SU-DHL-6 (cell line): Measurements from ENCODE around the gene CSF2.

Source experiments
- H2AFZ ChIP-seq: fragments of 200-600 bp; sonication (generic); 2 replicates; pipeline ENCODE4 v1.6.1; 2014; ENCODE audit warnings: low read depth, mild to moderate bottlenecking, moderate library complexity, mixed read lengths, antibody characterized with exemption, low read length; ENCODE audit not compliant: severe bottlenecking
- H3F3A ChIP-seq: fragments of 200-600 bp; shearing (Covaris generic); 2 replicates; pipeline ENCODE4 v1.6.0; 2016; ENCODE audit warnings: antibody characterized with exemption, mild to moderate bottlenecking; ENCODE audit not compliant: insufficient read depth
- H3K27ac ChIP-seq: fragments of 200-600 bp; sonication (generic); 2 replicates; pipeline ENCODE4 v1.5.1; 2016; ENCODE audit warnings: low read depth, mild to moderate bottlenecking, low read length, moderate library complexity, mixed read lengths
- H3K27me3 ChIP-seq: fragments of 200-600 bp; sonication (generic), shearing (Covaris generic); 2 replicates; pipeline ENCODE4 v1.6.0; 2014; ENCODE audit warnings: mild to moderate bottlenecking, low read length
- H3K36me3 ChIP-seq: fragments of 200-600 bp; sonication (generic); 2 replicates; pipeline ENCODE4 v1.6.1; 2014; ENCODE audit warnings: mild to moderate bottlenecking, low read length, mixed read lengths
- H3K4me2 ChIP-seq: fragments of 300-600, 200-600 bp; shearing (Covaris generic), sonication (generic); 2 replicates; pipeline ENCODE4 v1.6.0; 2014; ENCODE audit warnings: low read length, low read depth, mild to moderate bottlenecking; ENCODE audit not compliant: poor library complexity, severe bottlenecking
- H3K4me3 ChIP-seq: fragments of 200-600 bp; sonication (generic); 2 replicates; pipeline ENCODE4 v1.5.1; 2014; ENCODE audit warnings: antibody characterized with exemption, low read length, mild to moderate bottlenecking, mixed read lengths; ENCODE audit not compliant: insufficient read depth, poor library complexity, severe bottlenecking
- H3K79me2 ChIP-seq: fragments of 200-600 bp; sonication (generic); 2 replicates; pipeline ENCODE4 v1.6.1; 2014; ENCODE audit warnings: mild to moderate bottlenecking, low read length, moderate library complexity; ENCODE audit not compliant: insufficient read depth
- H3K9ac ChIP-seq: fragments of 200-600 bp; sonication (generic); 2 replicates; pipeline ENCODE4 v1.7.0; 2014; ENCODE audit warnings: mild to moderate bottlenecking, low read length
- H3K9me2 ChIP-seq: fragments of 200-600 bp; sonication (generic); replicated peaks from 2 replicates; pipeline ENCODE4 v1.6.1; 2014; ENCODE audit warnings: low read length; ENCODE audit not compliant: insufficient read depth
- H3K9me3 ChIP-seq: fragments of 200-600 bp; sonication (generic); 2 replicates; pipeline ENCODE4 v1.6.1; 2014; ENCODE audit warnings: low read length, mixed read lengths; ENCODE audit not compliant: insufficient read depth
- H4K20me1 ChIP-seq: fragments of 200-600 bp; sonication (generic); 2 replicates; pipeline ENCODE4 v1.6.1; 2014; ENCODE audit warnings: low read depth, mild to moderate bottlenecking, antibody characterized with exemption, low read length, moderate library complexity, mixed read lengths
- CTCF ChIP-seq: fragments of 200-600 bp; sonication (generic); IDR thresholded peaks from one replicate; pipeline ENCODE4 v1.5.1; 2017; ENCODE audit warnings: antibody characterized with exemption, mild to moderate bottlenecking, low read length, moderate library complexity; ENCODE audit not compliant: insufficient read depth, poor library complexity, severe bottlenecking
- EZH2phosphoT487 ChIP-seq: fragments of 200-600 bp; sonication (generic), shearing (Covaris generic); conservative IDR thresholded peaks from 2 replicates; pipeline ENCODE4 v1.6.1; 2018; ENCODE audit warnings: mild to moderate bottlenecking, antibody characterized with exemption, low read length, moderate library complexity, mixed read lengths

Gene CSF2

GRCh38 chr5:132065951-132066701 is 7.5 kb upstream of the CSF2 start:
- H3K36me3 ChIP-seq = no peaks in the 10 kb centered on the region
- no peaks in the 10 kb centered on the region for H3K9me3 ChIP-seq
- H3K27me3 ChIP-seq = no peaks in the 10 kb centered on the region
- no peaks in the 10 kb centered on the region for H3K9me2 ChIP-seq
- no peak overlapping the region for H3K4me2 ChIP-seq
- H3K27ac ChIP-seq = no peak overlapping the region
- H3K9ac ChIP-seq = no peak overlapping the region
- no peaks in the 10 kb centered on the region for H4K20me1 ChIP-seq
- H3K4me3 ChIP-seq = no peak overlapping the region
- H3F3A ChIP-seq = no peaks in the 10 kb centered on the region
- no peak overlapping the region for H2AFZ ChIP-seq
- H3K79me2 ChIP-seq = no peaks in the 10 kb centered on the region
- TF ChIP-seq EZH2phosphoT487 = no peak
- no peak for TF ChIP-seq CTCF

GRCh38 chr5:132066871-132067270 is 6.7 kb upstream of the CSF2 start:
- Histone ChIP-seq H3K9me2 (no peaks in the 10 kb centered on the region), H2AFZ (no peak overlapping the region), H3K27me3 (no peaks in the 10 kb centered on the region), H3K4me2 (no peak overlapping the region), H3K79me2 (no peaks in the 10 kb centered on the region), H4K20me1 (no peaks in the 10 kb centered on the region), H3K36me3 (no peaks in the 10 kb centered on the region), H3F3A (no peaks in the 10 kb centered on the region), H3K4me3 (no peak overlapping the region), H3K9me3 (no peaks in the 10 kb centered on the region), H3K9ac (no peak overlapping the region), H3K27ac (no peak overlapping the region)
- TF ChIP-seq CTCF = no peak
- TF ChIP-seq EZH2phosphoT487 = no peak

GRCh38 chr5:132067451-132067850 is 6.1 kb upstream of the CSF2 start:
- H4K20me1 ChIP-seq = no peaks in the 10 kb centered on the region
- no peaks in the 10 kb centered on the region for H3K36me3 ChIP-seq
- no peaks in the 10 kb centered on the region for H3K9me2 ChIP-seq
- H3K4me3 ChIP-seq = no peak overlapping the region
- H3F3A ChIP-seq = no peaks in the 10 kb centered on the region
- no peak overlapping the region for H3K4me2 ChIP-seq
- no peaks in the 10 kb centered on the region for H3K9me3 ChIP-seq
- H2AFZ ChIP-seq = no peak overlapping the region
- no peaks in the 10 kb centered on the region for H3K79me2 ChIP-seq
- H3K27me3 ChIP-seq = no peaks in the 10 kb centered on the region
- no peak overlapping the region for H3K27ac ChIP-seq
- TF ChIP-seq EZH2phosphoT487 = no peak
- TF ChIP-seq CTCF = no peak
- no peak overlapping the region for H3K9ac ChIP-seq
